Measurements from ENCODE around the gene GNPAT. TPM values are rescaled to one million over a fixed set of nuclear protein-coding genes. Genes with fewer than 3 reads are reported as not detected.

GNPAT gene
- total RNA-seq, 1 experiment from 2014 or later, result 40.5 TPM

GRCh38 chr1:231200388-231201031 lies 40.5 kb upstream of the GNPAT start:
- BruUV-seq (replicated peaks), result no TSS peak
- H3K9me3 ChIP-seq (ENCODE audit: low read length), result no peaks in the 10 kb centered on the region

GRCh38 chr1:231201375-231201978 lies 39.5 kb upstream of the GNPAT start:
- Histone ChIP-seq H2AFZ (ENCODE audit: low read length) (no peak overlapping the region), H3K9me2 (replicated peaks; ENCODE audit: low read length) (no peaks in the 10 kb centered on the region), H3K27me3 (ENCODE audit: low read length) (peaks cover 74% of the 10 kb centered on the region), H4K20me1 (ENCODE audit: low read length) (no peaks in the 10 kb centered on the region), H3K4me3 (ENCODE audit: low read length) (no peak overlapping the region), H3K4me1 (ENCODE audit: insufficient read depth, low read length) (no peaks in the 10 kb centered on the region), H3K36me3 (ENCODE audit: low read depth, low read length) (no peaks in the 10 kb centered on the region), H3K9ac (ENCODE audit: low read length) (no peak overlapping the region), H3K4me2 (ENCODE audit: low read length) (no peak overlapping the region), H3K9me3 (ENCODE audit: low read length) (no peaks in the 10 kb centered on the region), H3F3A (ENCODE audit: low read length, unreplicated experiment) (no peaks in the 10 kb centered on the region), H3K27ac (ENCODE audit: low read length) (no peak overlapping the region), H3K79me2 (ENCODE audit: low read length) (no peaks in the 10 kb centered on the region)
- intact Hi-C loops (cut with micrococcal nuclease), result no loop called here
- BruUV-seq (replicated peaks), result no TSS peak
- no peak for DNase-seq
- TF ChIP-seq CTCF (conservative IDR thresholded peaks at IDR 0.05; ENCODE audit: low read depth, low read length) (no peak), EZH2phosphoT487 (IDR thresholded peaks at IDR 0.05; ENCODE audit: borderline replicate concordance, low read length) (no peak)
- ChIA-PET POLR2A (ENCODE audit: unreplicated experiment) (no interaction called here), CTCF (no interaction called here)
- ATAC-seq, result no peak

More at GRCh38 chr1:231200388-231201031, 40.5 kb upstream of the GNPAT start:
- Histone ChIP-seq H3K9me2 (replicated peaks; ENCODE audit: low read length) (no peaks in the 10 kb centered on the region), H3K9ac (ENCODE audit: low read length) (no peak overlapping the region), H3K4me3 (ENCODE audit: low read length) (no peak overlapping the region), H3K4me1 (ENCODE audit: insufficient read depth, low read length) (no peaks in the 10 kb centered on the region), H3K27ac (ENCODE audit: low read length) (no peak overlapping the region), H3K4me2 (ENCODE audit: low read length) (no peak overlapping the region), H3K36me3 (ENCODE audit: low read depth, low read length) (no peaks in the 10 kb centered on the region), H2AFZ (ENCODE audit: low read length) (no peak overlapping the region), H3F3A (ENCODE audit: low read length, unreplicated experiment) (no peaks in the 10 kb centered on the region), H3K79me2 (ENCODE audit: low read length) (no peaks in the 10 kb centered on the region), H3K27me3 (ENCODE audit: low read length) (peaks cover 71% of the 10 kb centered on the region), H4K20me1 (ENCODE audit: low read length) (no peaks in the 10 kb centered on the region)
- POLR2A ChIA-PET (ENCODE audit: unreplicated experiment), result no interaction called here
- no peak for DNase-seq
- CTCF ChIA-PET, result no interaction called here
- intact Hi-C loops (cut with micrococcal nuclease), result no loop called here
- TF ChIP-seq CTCF (conservative IDR thresholded peaks at IDR 0.05; ENCODE audit: low read depth, low read length), result no peak
- no peak for TF ChIP-seq EZH2phosphoT487 (IDR thresholded peaks at IDR 0.05; ENCODE audit: borderline replicate concordance, low read length)
- TF ChIP-seq EZH2 (IDR thresholded peaks at IDR 0.05; ENCODE audit: low read length, unreplicated experiment), result no peak
- ATAC-seq, result no peak

GRCh38 chr1:231201979-231202633 lies 38.9 kb upstream of the GNPAT start:
- Histone ChIP-seq H3K9me2 (replicated peaks; ENCODE audit: low read length) (no peaks in the 10 kb centered on the region), H3K36me3 (ENCODE audit: low read depth, low read length) (no peaks in the 10 kb centered on the region), H3K4me2 (ENCODE audit: low read length) (no peak overlapping the region), H3F3A (ENCODE audit: low read length, unreplicated experiment) (no peaks in the 10 kb centered on the region), H3K79me2 (ENCODE audit: low read length) (no peaks in the 10 kb centered on the region), H4K20me1 (ENCODE audit: low read length) (no peaks in the 10 kb centered on the region), H2AFZ (ENCODE audit: low read length) (no peak overlapping the region), H3K27ac (ENCODE audit: low read length) (no peak overlapping the region), H3K9me3 (ENCODE audit: low read length) (no peaks in the 10 kb centered on the region), H3K4me3 (ENCODE audit: low read length) (no peak overlapping the region), H3K9ac (ENCODE audit: low read length) (no peak overlapping the region), H3K27me3 (ENCODE audit: low read length) (peaks cover 76% of the 10 kb centered on the region), H3K4me1 (ENCODE audit: insufficient read depth, low read length) (no peaks in the 10 kb centered on the region)
- CTCF ChIA-PET, result no interaction called here
- POLR2A ChIA-PET (ENCODE audit: unreplicated experiment), result no interaction called here
- BruUV-seq (replicated peaks), result no TSS peak
- DNase-seq, result no peak
- intact Hi-C loops (cut with micrococcal nuclease), result no loop called here
- no peak for ATAC-seq
- TF ChIP-seq EZH2phosphoT487 (IDR thresholded peaks at IDR 0.05; ENCODE audit: borderline replicate concordance, low read length) (no peak), CTCF (conservative IDR thresholded peaks at IDR 0.05; ENCODE audit: low read depth, low read length) (no peak), EZH2 (IDR thresholded peaks at IDR 0.05; ENCODE audit: low read length, unreplicated experiment) (no peak)
